HepG2 (cell line): ENCODE results near the gene PELO. TPM values are rescaled to one million over a fixed set of nuclear protein-coding genes. Genes with fewer than 3 reads are reported as not detected.
A peak's percentile ranks its signal among the peaks of the same experiment; 100 is the strongest.

Experiments used
- BCL3 ChIP-seq: sonication (generic); formaldehyde crosslinking; IDR thresholded peaks from 2 replicates; pipeline ENCODE4 v1.5.1; 2020; ENCODE audit warnings: mild to moderate bottlenecking, missing genetic modification reagents, moderate library complexity
- BORCS8-MEF2B ChIP-seq: sonication (generic); formaldehyde crosslinking; IDR thresholded peaks from 2 replicates; pipeline ENCODE4 v1.8.0; 2022; ENCODE audit warnings: mild to moderate bottlenecking, missing genetic modification reagents
- MTERF4 ChIP-seq: sonication (generic); formaldehyde crosslinking; IDR thresholded peaks from 2 replicates; pipeline ENCODE4 v1.8.0; 2023; ENCODE audit warnings: mild to moderate bottlenecking, missing genetic modification reagents
- PRMT3 ChIP-seq: sonication (generic); formaldehyde crosslinking; IDR thresholded peaks from 2 replicates; pipeline ENCODE4 v1.8.1; 2022; ENCODE audit warnings: low read depth, mild to moderate bottlenecking, moderate library complexity, missing genetic modification reagents, borderline replicate concordance
- SKI ChIP-seq: fragments of 450-650 bp; IDR thresholded peaks from one replicate; pipeline ENCODE4 v1.6.1; 2018; ENCODE audit warnings: mild to moderate bottlenecking; ENCODE audit not compliant: partially characterized antibody
- SRSF1 ChIP-seq: fragments of 200-400 bp; formaldehyde crosslinking; optimal IDR thresholded peaks from 2 replicates; pipeline ENCODE3; 2017; ENCODE audit warnings: mild to moderate bottlenecking, low read depth, low read length, moderate library complexity
- TEAD3 ChIP-seq: optimal IDR thresholded peaks from 2 replicates; pipeline ENCODE3; 2016; ENCODE audit warnings: borderline replicate concordance
- ZNF263 ChIP-seq: sonication (generic); formaldehyde crosslinking; IDR thresholded peaks from 2 replicates; pipeline ENCODE4 v1.4.0; 2020; ENCODE audit warnings: missing genetic modification reagents
- ZNF34 ChIP-seq: sonication (generic); formaldehyde crosslinking; IDR thresholded peaks from 2 replicates; pipeline ENCODE4 v1.4.0; 2020; ENCODE audit warnings: mild to moderate bottlenecking, missing genetic modification reagents, borderline replicate concordance
- ZNF776 ChIP-seq: sonication (generic); formaldehyde crosslinking; IDR thresholded peaks from 2 replicates; pipeline ENCODE4 v1.4.0; 2020; ENCODE audit warnings: mild to moderate bottlenecking, missing genetic modification reagents
- ZNF784 ChIP-seq: sonication (generic); formaldehyde crosslinking; IDR thresholded peaks from 2 replicates; pipeline ENCODE4 v1.5.1; 2020; ENCODE audit warnings: missing genetic modification reagents, mild to moderate bottlenecking, borderline replicate concordance
- polyA plus RNA-seq, 8 experiments: library from polyadenylated mRNA; depleted of rRNA in 3 of 8; stranded (reverse) in 7 of 8; unstranded in 1 of 8; fragments of >200 nt; fragmentation: Illumina TruSeq in 4 of 8; extraction: Trizol in 4 of 8; gene quantifications; 2 replicates each; pipeline versions ENCODE4 v1.2.1 to v1.2.3, GENCODE V29; 2011 to 2016; ENCODE audit warnings: low read depth in 4 of 8, missing spikeins in 1 of 8, mixed read lengths in 1 of 8; ENCODE audit not compliant: insufficient read depth in 1 of 8
- total RNA-seq, 5 experiments: library from RNA; depleted of rRNA; stranded (reverse); fragments of >200 nt; fragmentation: Illumina TruSeq; extraction: Trizol; gene quantifications; 2 replicates each; pipeline ENCODE4 v1.2.3, GENCODE V29; 2016; ENCODE audit warnings: low read depth in 1 of 5
- TF ChIP-seq, protein P1 (sequence below): IDR thresholded peaks from 2 replicates; pipeline ENCODE4 v1.6.1; 2012; ENCODE audit warnings: low read length, improper control_type of control experiment
- TF ChIP-seq, protein P2 (sequence below): sonication (generic); formaldehyde crosslinking; IDR thresholded peaks from 2 replicates; pipeline ENCODE4 v1.4.0; 2020; ENCODE audit warnings: missing genetic modification reagents
- TF ChIP-seq, protein P3 (sequence below): sonication (generic); formaldehyde crosslinking; IDR thresholded peaks from 2 replicates; pipeline ENCODE4; 2020; ENCODE audit warnings: missing genetic modification reagents, mild to moderate bottlenecking, borderline replicate concordance
- TF ChIP-seq, protein P4 (sequence below): sonication (generic); formaldehyde crosslinking; IDR thresholded peaks from 2 replicates; pipeline ENCODE4 v1.9.0; 2021; ENCODE audit warnings: missing genetic modification reagents, borderline replicate concordance

PELO gene
- total and polyA plus RNA-seq, 2 of the 13 experiments (the other 11 are each of a cell fraction or from before 2014, with no cell fraction given), result 19.0 to 23.9 TPM

- TF ChIP-seq, protein P1, sequence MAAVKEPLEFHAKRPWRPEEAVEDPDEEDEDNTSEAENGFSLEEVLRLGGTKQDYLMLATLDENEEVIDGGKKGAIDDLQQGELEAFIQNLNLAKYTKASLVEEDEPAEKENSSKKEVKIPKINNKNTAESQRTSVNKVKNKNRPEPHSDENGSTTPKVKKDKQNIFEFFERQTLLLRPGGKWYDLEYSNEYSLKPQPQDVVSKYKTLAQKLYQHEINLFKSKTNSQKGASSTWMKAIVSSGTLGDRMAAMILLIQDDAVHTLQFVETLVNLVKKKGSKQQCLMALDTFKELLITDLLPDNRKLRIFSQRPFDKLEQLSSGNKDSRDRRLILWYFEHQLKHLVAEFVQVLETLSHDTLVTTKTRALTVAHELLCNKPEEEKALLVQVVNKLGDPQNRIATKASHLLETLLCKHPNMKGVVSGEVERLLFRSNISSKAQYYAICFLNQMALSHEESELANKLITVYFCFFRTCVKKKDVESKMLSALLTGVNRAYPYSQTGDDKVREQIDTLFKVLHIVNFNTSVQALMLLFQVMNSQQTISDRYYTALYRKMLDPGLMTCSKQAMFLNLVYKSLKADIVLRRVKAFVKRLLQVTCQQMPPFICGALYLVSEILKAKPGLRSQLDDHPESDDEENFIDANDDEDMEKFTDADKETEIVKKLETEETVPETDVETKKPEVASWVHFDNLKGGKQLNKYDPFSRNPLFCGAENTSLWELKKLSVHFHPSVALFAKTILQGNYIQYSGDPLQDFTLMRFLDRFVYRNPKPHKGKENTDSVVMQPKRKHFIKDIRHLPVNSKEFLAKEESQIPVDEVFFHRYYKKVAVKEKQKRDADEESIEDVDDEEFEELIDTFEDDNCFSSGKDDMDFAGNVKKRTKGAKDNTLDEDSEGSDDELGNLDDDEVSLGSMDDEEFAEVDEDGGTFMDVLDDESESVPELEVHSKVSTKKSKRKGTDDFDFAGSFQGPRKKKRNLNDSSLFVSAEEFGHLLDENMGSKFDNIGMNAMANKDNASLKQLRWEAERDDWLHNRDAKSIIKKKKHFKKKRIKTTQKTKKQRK, result no peak
- TF ChIP-seq ZNF34 (CRISPR knock-in tag) (no peak), PRMT3 (CRISPR knock-in tag) (0 out of 2 replicates have a peak, but pooled peaks have one; percentile 18), BORCS8-MEF2B (peak; percentile 65; the same call in 1 of the 2 replicates), ZNF776 (CRISPR knock-in tag) (peak; percentile 82; the same call in 1 of the 2 replicates), ZNF784 (CRISPR knock-in tag) (peak; percentile 61; the same call in 1 of the 2 replicates), TEAD3 (CRISPR knock-in tag) (no peak), MTERF4 (CRISPR knock-in tag) (no peak), SRSF1 (no peak), ZNF263 (CRISPR knock-in tag) (peak; percentile 40; the same call in 1 of the 2 replicates), BCL3 (CRISPR knock-in tag) (0 out of 2 replicates have a peak, but pooled peaks have one; percentile 33), SKI (no peak)
- TF ChIP-seq, protein P2, sequence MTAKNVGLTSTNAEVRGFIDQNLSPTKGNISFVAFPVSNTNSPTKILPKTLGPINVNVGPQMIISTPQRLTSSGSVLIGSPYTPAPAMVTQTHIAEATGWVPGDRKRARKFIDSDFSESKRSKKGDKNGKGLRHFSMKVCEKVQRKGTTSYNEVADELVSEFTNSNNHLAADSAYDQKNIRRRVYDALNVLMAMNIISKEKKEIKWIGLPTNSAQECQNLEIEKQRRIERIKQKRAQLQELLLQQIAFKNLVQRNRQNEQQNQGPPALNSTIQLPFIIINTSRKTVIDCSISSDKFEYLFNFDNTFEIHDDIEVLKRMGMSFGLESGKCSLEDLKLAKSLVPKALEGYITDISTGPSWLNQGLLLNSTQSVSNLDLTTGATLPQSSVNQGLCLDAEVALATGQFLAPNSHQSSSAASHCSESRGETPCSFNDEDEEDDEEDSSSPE (CRISPR knock-in tag), result no peak
- TF ChIP-seq, protein P3, sequence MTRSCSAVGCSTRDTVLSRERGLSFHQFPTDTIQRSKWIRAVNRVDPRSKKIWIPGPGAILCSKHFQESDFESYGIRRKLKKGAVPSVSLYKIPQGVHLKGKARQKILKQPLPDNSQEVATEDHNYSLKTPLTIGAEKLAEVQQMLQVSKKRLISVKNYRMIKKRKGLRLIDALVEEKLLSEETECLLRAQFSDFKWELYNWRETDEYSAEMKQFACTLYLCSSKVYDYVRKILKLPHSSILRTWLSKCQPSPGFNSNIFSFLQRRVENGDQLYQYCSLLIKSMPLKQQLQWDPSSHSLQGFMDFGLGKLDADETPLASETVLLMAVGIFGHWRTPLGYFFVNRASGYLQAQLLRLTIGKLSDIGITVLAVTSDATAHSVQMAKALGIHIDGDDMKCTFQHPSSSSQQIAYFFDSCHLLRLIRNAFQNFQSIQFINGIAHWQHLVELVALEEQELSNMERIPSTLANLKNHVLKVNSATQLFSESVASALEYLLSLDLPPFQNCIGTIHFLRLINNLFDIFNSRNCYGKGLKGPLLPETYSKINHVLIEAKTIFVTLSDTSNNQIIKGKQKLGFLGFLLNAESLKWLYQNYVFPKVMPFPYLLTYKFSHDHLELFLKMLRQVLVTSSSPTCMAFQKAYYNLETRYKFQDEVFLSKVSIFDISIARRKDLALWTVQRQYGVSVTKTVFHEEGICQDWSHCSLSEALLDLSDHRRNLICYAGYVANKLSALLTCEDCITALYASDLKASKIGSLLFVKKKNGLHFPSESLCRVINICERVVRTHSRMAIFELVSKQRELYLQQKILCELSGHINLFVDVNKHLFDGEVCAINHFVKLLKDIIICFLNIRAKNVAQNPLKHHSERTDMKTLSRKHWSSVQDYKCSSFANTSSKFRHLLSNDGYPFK (CRISPR knock-in tag), result peak; percentile 70; the same call in 1 of the 2 replicates
- TF ChIP-seq, protein P4, sequence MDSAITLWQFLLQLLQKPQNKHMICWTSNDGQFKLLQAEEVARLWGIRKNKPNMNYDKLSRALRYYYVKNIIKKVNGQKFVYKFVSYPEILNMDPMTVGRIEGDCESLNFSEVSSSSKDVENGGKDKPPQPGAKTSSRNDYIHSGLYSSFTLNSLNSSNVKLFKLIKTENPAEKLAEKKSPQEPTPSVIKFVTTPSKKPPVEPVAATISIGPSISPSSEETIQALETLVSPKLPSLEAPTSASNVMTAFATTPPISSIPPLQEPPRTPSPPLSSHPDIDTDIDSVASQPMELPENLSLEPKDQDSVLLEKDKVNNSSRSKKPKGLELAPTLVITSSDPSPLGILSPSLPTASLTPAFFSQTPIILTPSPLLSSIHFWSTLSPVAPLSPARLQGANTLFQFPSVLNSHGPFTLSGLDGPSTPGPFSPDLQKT (CRISPR knock-in tag), result no peak
These were observed 12.9 kb downstream of the PELO start (continued) for GRCh38 chr5:52800394-52801213.
